Ishikawa (cell line): ENCODE measurements around the gene MS4A5.

Source experiments
- CEBPB ChIP-seq: IDR thresholded peaks from 2 replicates; pipeline ENCODE4 v1.6.1; 2012
- CREB1 ChIP-seq: IDR thresholded peaks from 2 replicates; pipeline ENCODE4 v1.6.1; 2012; ENCODE audit warnings: low read depth
- EGR1 ChIP-seq: IDR thresholded peaks from 2 replicates; pipeline ENCODE4 v1.6.1; 2012
- EP300 ChIP-seq: IDR thresholded peaks from 2 replicates; pipeline ENCODE4 v1.6.1; 2012; ENCODE audit warnings: borderline replicate concordance
- FOXM1 ChIP-seq: IDR thresholded peaks from 2 replicates; pipeline ENCODE4 v1.6.1; 2012; ENCODE audit warnings: low read depth, borderline replicate concordance
- MAX ChIP-seq: IDR thresholded peaks from 2 replicates; pipeline ENCODE4 v1.6.1; 2012
- NFIC ChIP-seq: IDR thresholded peaks from 2 replicates; pipeline ENCODE4 v1.6.1; 2012
- RAD21 ChIP-seq: IDR thresholded peaks from 2 replicates; pipeline ENCODE4 v1.6.1; 2012; ENCODE audit warnings: low read depth
- REST ChIP-seq: IDR thresholded peaks from 2 replicates; pipeline ENCODE4 v1.6.1; 2012; ENCODE audit warnings: low read depth, mild to moderate bottlenecking
- TAF1 ChIP-seq: IDR thresholded peaks from 2 replicates; pipeline ENCODE4 v1.6.1; 2012; ENCODE audit warnings: low read depth, mild to moderate bottlenecking
- TCF12 ChIP-seq: IDR thresholded peaks from 2 replicates; pipeline ENCODE4 v1.6.1; 2012; ENCODE audit warnings: low read depth
- TEAD4 ChIP-seq: IDR thresholded peaks from 2 replicates; pipeline ENCODE4 v1.6.1; 2012
- USF1 ChIP-seq: IDR thresholded peaks from 2 replicates; pipeline ENCODE4 v1.6.1; 2012
- YY1 ChIP-seq: IDR thresholded peaks from 2 replicates; pipeline ENCODE4 v1.6.1; 2012; ENCODE audit warnings: low read depth
- ZBTB7A ChIP-seq: IDR thresholded peaks from 2 replicates; pipeline ENCODE4 v1.6.1; 2012; ENCODE audit warnings: low read depth

MS4A5 gene

GRCh38 chr11:60420015-60420414, 9.4 kb upstream of the MS4A5 start:
- TF ChIP-seq MAX: no peak
- no peak for TF ChIP-seq FOXM1
- no peak for TF ChIP-seq TAF1
- no peak for TF ChIP-seq NFIC
- no peak for TF ChIP-seq ZBTB7A
- TF ChIP-seq USF1: no peak
- TF ChIP-seq CEBPB: no peak
- TF ChIP-seq CREB1: no peak
- TF ChIP-seq TCF12: no peak
- TF ChIP-seq YY1: no peak
- no peak for TF ChIP-seq RAD21
- TF ChIP-seq EP300: no peak
- no peak for TF ChIP-seq REST

GRCh38 chr11:60422609-60423008, 6.8 kb upstream of the MS4A5 start:
- TF ChIP-seq USF1: no peak
- no peak for TF ChIP-seq NFIC
- no peak for TF ChIP-seq FOXM1
- TF ChIP-seq TEAD4: no peak
- no peak for TF ChIP-seq TCF12
- TF ChIP-seq CEBPB: no peak
- TF ChIP-seq TAF1: no peak
- no peak for TF ChIP-seq EGR1
- no peak for TF ChIP-seq CREB1
- no peak for TF ChIP-seq RAD21
- TF ChIP-seq REST: no peak
- TF ChIP-seq ZBTB7A: no peak
- TF ChIP-seq YY1: no peak
- TF ChIP-seq MAX: no peak
- no peak for TF ChIP-seq EP300

GRCh38 chr11:60428517-60428916, 855 bp upstream of the MS4A5 start:
- TF ChIP-seq CEBPB (no peak), CREB1 (no peak), TAF1 (no peak), ZBTB7A (no peak), RAD21 (no peak), NFIC (no peak), FOXM1 (no peak), USF1 (no peak)

- TF ChIP-seq CEBPB (no peak), REST (no peak), ZBTB7A (no peak), RAD21 (no peak), TCF12 (no peak), TAF1 (no peak), TEAD4 (no peak), NFIC (no peak), FOXM1 (no peak), YY1 (no peak), USF1 (no peak), EP300 (no peak), CREB1 (no peak), EGR1 (no peak), MAX (no peak)
Observed at GRCh38 chr11:60431251-60431650, 1.9 kb downstream of the MS4A5 start.
